Keratinocyte (primary cell): ENCODE measurements around the gene KRT7. TPM values are rescaled to one million over a fixed set of nuclear protein-coding genes. Genes with fewer than 3 reads are reported as not detected.

Source experiments
- DNase-seq: peaks from one replicate; pipeline ENCODE4 v3.0.0-alpha.2; 2011; ENCODE audit warnings: low read depth, missing footprints, low spot score
- FAIRE-seq: peaks from 2 replicates; lab custom pipeline; 2011; peaks lifted over from hg19 to GRCh38; lab: Jason Lieb, UNC
- H2AFZ ChIP-seq: 2 replicates; pipeline ENCODE4 v1.6.0; 2012; ENCODE audit warnings: low read length, control low read depth, inconsistent platforms; ENCODE audit not compliant: control insufficient read depth
- H3K27ac ChIP-seq: 2 replicates; pipeline ENCODE4 v1.5.1; 2011; ENCODE audit warnings: low read length; ENCODE audit not compliant: control insufficient read depth, insufficient read depth
- H3K27me3 ChIP-seq: 3 replicates; pipeline ENCODE4 v1.6.0; 2011; ENCODE audit warnings: low read length; ENCODE audit not compliant: control insufficient read depth, insufficient read depth; ENCODE audit errors: extremely low read depth
- H3K36me3 ChIP-seq, 2 experiments: 2 replicates in 1 of 2; 3 replicates in 1 of 2; pipeline ENCODE4 v1.5.1; 2011; ENCODE audit warnings: low read length in 2 of 2, mild to moderate bottlenecking in 1 of 2; ENCODE audit not compliant: control insufficient read depth in 2 of 2, insufficient read depth in 2 of 2; ENCODE audit errors: extremely low read depth in 1 of 2
- H3K4me1 ChIP-seq: 3 replicates; pipeline ENCODE4 v1.5.1; 2011; ENCODE audit warnings: low read length; ENCODE audit not compliant: control insufficient read depth, insufficient read depth; ENCODE audit errors: extremely low read depth
- H3K4me2 ChIP-seq: 3 replicates; pipeline ENCODE4 v1.6.0; 2011; ENCODE audit warnings: low read depth, low read length; ENCODE audit not compliant: control insufficient read depth, insufficient read depth; ENCODE audit errors: extremely low read depth
- H3K4me3 ChIP-seq, 3 experiments: fragments of 200-600 bp in 1 of 3; sonication (generic) in 1 of 3; 2 replicates in 2 of 3; 3 replicates in 1 of 3; pipeline ENCODE4 v1.5.1; 2011 to 2016; ENCODE audit warnings: low read length in 3 of 3, mild to moderate bottlenecking in 3 of 3, control low read depth in 2 of 3, inconsistent platforms in 1 of 3, low read depth in 1 of 3, mixed read lengths in 1 of 3, mixed run types in 1 of 3, moderate library complexity in 1 of 3; ENCODE audit not compliant: control insufficient read depth in 2 of 3, insufficient read depth in 2 of 3; ENCODE audit errors: extremely low read depth in 1 of 3
- H3K79me2 ChIP-seq: 2 replicates; pipeline ENCODE4 v1.6.0; 2012; ENCODE audit warnings: low read length; ENCODE audit not compliant: control insufficient read depth, insufficient read depth
- H3K9ac ChIP-seq: 3 replicates; pipeline ENCODE4 v1.6.0; 2011; ENCODE audit warnings: low read length; ENCODE audit not compliant: control insufficient read depth, insufficient read depth; ENCODE audit errors: extremely low read depth
- H3K9me1 ChIP-seq: 3 replicates; pipeline ENCODE4 v1.6.0; 2011; ENCODE audit warnings: low read length; ENCODE audit not compliant: control insufficient read depth, insufficient read depth; ENCODE audit errors: extremely low read depth
- H3K9me3 ChIP-seq: 2 replicates; pipeline ENCODE4 v1.5.1; 2012; ENCODE audit warnings: low read depth, low read length; ENCODE audit not compliant: control insufficient read depth
- H4K20me1 ChIP-seq: 3 replicates; pipeline ENCODE4 v1.6.0; 2011; ENCODE audit warnings: low read length; ENCODE audit not compliant: control insufficient read depth, insufficient read depth; ENCODE audit errors: extremely low read depth
- EZH2 ChIP-seq: IDR thresholded peaks from one replicate; pipeline ENCODE4 v1.6.1; 2012; ENCODE audit warnings: inconsistent platforms, mild to moderate bottlenecking, low read length, moderate library complexity
- dilution Hi-C: fragments of 300-500 bp; cut with MboI; formaldehyde crosslinking; loops from one replicate; pipeline ENCODE4 v1.7.0; 2020; ENCODE audit warnings: low sequenced_read_pairs; ENCODE audit not compliant: extremely low pct_ligation_motif_present
- polyA plus RNA-seq, 5 experiments: library from polyadenylated mRNA; depleted of rRNA in 3 of 5; stranded (reverse) in 3 of 5; stranded (forward) in 1 of 5; unstranded in 1 of 5; fragments of >200 nt; gene quantifications; 1 replicate in 1 of 5; 2 replicates in 3 of 5; 3 replicates in 1 of 5; pipeline versions ENCODE4 v1.2.1 to v1.2.3, GENCODE V29; 2011 to 2012; ENCODE audit warnings: missing spikeins in 2 of 5, low read depth in 1 of 5, low replicate concordance in 1 of 5
- TF ChIP-seq, protein P1 (sequence below), 3 experiments: IDR thresholded peaks in 1 of 3; conservative IDR thresholded peaks in 1 of 3; optimal IDR thresholded peaks in 1 of 3; 2 replicates in 2 of 3; 3 replicates in 1 of 3; pipeline versions ENCODE3 to v1.5.1; 2011; ENCODE audit warnings: low read length in 3 of 3, mild to moderate bottlenecking in 3 of 3, moderate library complexity in 2 of 3, control low read depth in 1 of 3, inconsistent platforms in 1 of 3; ENCODE audit not compliant: insufficient read depth in 2 of 3; ENCODE audit errors: extremely low read depth in 1 of 3

Gene KRT7
- polyA plus RNA-seq, 1 donor (not counting 4 experiments of a cell fraction or from before 2014, with no cell fraction given), result 112 TPM

DNA sequence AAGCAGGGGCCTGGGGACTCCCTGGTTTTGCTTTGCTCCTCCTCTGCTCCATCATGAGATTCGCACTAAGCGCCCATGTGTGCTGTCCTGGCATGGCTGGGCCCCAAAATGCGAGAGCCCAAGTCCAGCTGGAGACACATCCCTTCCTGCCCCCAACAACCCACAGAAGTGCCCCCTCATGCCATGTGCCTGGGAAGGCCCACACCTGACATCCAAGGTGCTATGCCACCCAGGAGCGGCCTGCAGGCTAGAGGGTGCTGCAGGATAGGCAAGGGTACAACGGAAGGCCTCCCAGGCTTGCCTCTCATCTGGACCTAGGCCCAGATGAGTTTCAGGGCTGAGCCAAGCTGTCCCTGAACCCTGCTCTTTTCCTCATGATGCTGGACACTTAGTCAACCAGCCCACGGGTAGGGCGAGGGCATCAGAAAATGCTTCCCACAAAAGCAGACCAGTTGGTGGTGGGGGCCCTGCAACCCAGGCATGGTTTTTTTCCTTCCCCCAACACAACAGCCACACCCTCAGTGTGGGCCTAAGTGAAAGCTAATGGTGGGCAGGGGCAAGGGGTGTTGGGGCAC is 28.0 kb upstream of the KRT7 start:
- Histone ChIP-seq H4K20me1 (no peaks in the 10 kb centered on the region), H3K9me3 (no peaks in the 10 kb centered on the region), H3K79me2 (no peaks in the 10 kb centered on the region), H2AFZ (no peak overlapping the region), H3K36me3 (no peaks in the 10 kb centered on the region), H3K4me1 (peaks cover 57% of the 10 kb centered on the region), H3K4me2 (no peak overlapping the region), H3K27me3 (no peaks in the 10 kb centered on the region), H3K9ac (no peak overlapping the region), H3K4me3 (no peak overlapping the region), H3K9me1 (no peaks in the 10 kb centered on the region), H3K27ac (no peak overlapping the region)
- FAIRE-seq (no peak), DNase-seq (no peak)
- dilution Hi-C loops, result no loop called here
- TF ChIP-seq, protein P1, sequence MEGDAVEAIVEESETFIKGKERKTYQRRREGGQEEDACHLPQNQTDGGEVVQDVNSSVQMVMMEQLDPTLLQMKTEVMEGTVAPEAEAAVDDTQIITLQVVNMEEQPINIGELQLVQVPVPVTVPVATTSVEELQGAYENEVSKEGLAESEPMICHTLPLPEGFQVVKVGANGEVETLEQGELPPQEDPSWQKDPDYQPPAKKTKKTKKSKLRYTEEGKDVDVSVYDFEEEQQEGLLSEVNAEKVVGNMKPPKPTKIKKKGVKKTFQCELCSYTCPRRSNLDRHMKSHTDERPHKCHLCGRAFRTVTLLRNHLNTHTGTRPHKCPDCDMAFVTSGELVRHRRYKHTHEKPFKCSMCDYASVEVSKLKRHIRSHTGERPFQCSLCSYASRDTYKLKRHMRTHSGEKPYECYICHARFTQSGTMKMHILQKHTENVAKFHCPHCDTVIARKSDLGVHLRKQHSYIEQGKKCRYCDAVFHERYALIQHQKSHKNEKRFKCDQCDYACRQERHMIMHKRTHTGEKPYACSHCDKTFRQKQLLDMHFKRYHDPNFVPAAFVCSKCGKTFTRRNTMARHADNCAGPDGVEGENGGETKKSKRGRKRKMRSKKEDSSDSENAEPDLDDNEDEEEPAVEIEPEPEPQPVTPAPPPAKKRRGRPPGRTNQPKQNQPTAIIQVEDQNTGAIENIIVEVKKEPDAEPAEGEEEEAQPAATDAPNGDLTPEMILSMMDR (optimal IDR thresholded peaks at IDR 0.05 in 1 of 3, IDR thresholded peaks at IDR 0.05 in 1 of 3, conservative IDR thresholded peaks at IDR 0.05 in 1 of 3; ENCODE audit: extremely low read depth in 1 of 3, insufficient read depth in 2 of 3, low read length in 3 of 3), result no peak
- no peak for TF ChIP-seq EZH2

DNA sequence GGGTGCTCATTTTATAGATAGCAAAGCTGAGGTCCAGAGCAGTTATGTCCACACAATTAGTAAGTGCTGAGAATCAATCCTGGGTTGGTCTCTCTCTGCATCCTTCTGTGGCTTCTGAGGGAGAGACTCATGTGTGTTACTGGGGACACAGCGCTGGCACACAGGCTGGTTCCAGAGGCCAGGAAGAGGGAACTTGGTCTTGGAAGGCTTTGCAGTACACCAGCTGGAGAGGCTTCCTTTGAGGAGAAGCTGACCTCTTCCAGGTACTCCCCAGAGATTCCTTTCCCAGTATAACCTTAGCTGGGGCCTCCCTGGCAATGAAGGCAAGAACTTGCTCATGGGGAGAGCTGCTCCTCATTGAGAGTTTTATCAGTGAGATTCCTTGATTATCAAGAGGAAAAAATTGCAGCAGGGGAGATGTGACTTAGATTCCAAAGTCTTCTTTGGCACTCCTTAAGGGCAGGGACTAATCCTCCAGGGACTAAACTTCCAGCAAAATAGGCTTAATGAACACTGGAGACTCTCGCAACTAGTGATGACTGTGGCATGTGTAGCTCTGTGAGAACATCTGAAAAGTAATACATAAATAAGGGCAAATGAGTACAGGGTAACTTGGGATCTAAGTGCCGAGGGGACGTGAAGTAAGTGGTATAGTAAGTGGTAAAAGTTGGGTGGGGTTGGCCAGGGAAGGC is 27.3 kb upstream of the KRT7 start:
- FAIRE-seq (no peak), DNase-seq (no peak)
- H3K36me3 ChIP-seq, result no peaks in the 10 kb centered on the region
- H4K20me1 ChIP-seq, result no peaks in the 10 kb centered on the region
- H3K27me3 ChIP-seq, result no peaks in the 10 kb centered on the region
- peaks cover 65% of the 10 kb centered on the region for H3K4me1 ChIP-seq
- H3K4me3 ChIP-seq, result no peak overlapping the region
- no peak overlapping the region for H3K4me2 ChIP-seq
- no peak overlapping the region for H3K9ac ChIP-seq
- H3K79me2 ChIP-seq, result no peaks in the 10 kb centered on the region
- TF ChIP-seq EZH2, result no peak
- TF ChIP-seq, protein P1 (optimal IDR thresholded peaks at IDR 0.05 in 1 of 3, IDR thresholded peaks at IDR 0.05 in 1 of 3, conservative IDR thresholded peaks at IDR 0.05 in 1 of 3; ENCODE audit: extremely low read depth in 1 of 3, insufficient read depth in 2 of 3, low read length in 3 of 3), result no peak
- no peak overlapping the region for H3K27ac ChIP-seq
- dilution Hi-C loops, result no loop called here
- no peaks in the 10 kb centered on the region for H3K9me3 ChIP-seq
- no peaks in the 10 kb centered on the region for H3K9me1 ChIP-seq
- H2AFZ ChIP-seq, result no peak overlapping the region
